Upper lobe of left lung (tissue), 4 donors: Measurements from ENCODE around the gene UGT1A5.

ENCODE experiments used
- CTCF ChIP-seq, 6 experiments: fragments of 450-650 bp in 4 of 6; fragments of 200-600 bp in 2 of 6; sonication (generic) in 2 of 6; IDR thresholded peaks; one replicate each; pipeline ENCODE4 v1.5.1; 2016 to 2019; ENCODE audit warnings: antibody characterized with exemption in 6 of 6
- POLR2A ChIP-seq, 4 donors: fragments of 450-650 bp; IDR thresholded peaks; one replicate each; pipeline ENCODE4 v1.5.1; 2016 to 2017; ENCODE audit warnings: antibody characterized with exemption in 4 of 4, mild to moderate bottlenecking in 2 of 4

GRCh38 chr2:233673896-233674295 lies 38.8 kb upstream of the UGT1A5 start:
- TF ChIP-seq CTCF (IDR thresholded peaks at IDR 0.05) (no peak), POLR2A (IDR thresholded peaks at IDR 0.05) (no peak)
